D341Med (cell line): Measurements from ENCODE around the gene RCL1.
"Not testable (repeated sequence)": the region's sequence is repeated elsewhere in the genome, so short reads cannot be mapped to it uniquely, and the experiment has no call there.

Experiments used
- DNase-seq: peaks from one replicate; pipeline ENCODE4 v3.0.0; 2012; ENCODE audit warnings: low spot score

RCL1 gene

DNA sequence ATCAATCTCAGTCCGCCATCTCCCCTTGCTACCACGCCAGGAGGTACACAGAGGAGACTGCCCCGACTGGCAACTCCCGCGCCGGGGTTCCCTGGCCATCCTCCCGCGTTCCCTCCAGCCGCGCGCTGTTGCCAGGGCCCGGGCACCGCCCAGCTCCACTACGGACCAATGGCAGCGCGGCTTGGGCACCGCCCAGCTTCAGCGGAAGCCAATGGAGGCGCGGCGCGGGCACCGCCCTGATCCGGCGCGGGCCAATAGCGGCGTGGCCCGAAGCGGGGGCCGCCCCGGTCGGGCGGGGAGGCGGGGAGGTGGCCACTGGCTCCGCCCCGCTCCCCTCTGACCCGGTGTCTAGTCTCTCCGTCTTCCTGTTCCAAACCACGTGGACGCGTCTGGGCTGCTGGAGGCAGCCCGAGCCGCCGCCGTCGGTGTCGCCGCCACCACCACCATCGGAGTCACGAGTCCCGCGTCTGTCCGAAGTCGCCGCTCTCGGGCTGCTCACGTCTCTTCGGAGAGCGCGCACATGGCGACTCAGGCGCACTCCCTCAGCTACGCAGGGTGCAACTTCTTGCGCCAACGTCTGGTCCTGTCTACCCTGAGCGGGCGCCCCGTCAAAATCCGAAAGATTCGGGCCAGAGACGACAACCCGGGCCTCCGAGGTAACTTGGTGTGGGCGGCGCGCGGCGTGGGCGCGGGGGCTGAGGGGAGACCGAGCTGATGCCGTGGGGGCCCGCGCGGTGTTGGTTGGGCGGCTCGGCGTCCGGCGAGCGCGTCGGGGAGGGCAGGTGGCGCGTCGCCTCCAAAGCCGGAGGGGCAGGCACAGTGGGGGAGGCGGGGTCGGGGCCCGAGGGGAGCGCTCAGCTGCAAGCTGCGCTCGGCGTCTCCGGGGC, at the start of gene RCL1:
RCL1 (plus strand) TSS at position 373 of the 887 bp plus-strand sequence; CDS start at position 521, 148 bp downstream.
- peak; percentile 98 for DNase-seq

DNA sequence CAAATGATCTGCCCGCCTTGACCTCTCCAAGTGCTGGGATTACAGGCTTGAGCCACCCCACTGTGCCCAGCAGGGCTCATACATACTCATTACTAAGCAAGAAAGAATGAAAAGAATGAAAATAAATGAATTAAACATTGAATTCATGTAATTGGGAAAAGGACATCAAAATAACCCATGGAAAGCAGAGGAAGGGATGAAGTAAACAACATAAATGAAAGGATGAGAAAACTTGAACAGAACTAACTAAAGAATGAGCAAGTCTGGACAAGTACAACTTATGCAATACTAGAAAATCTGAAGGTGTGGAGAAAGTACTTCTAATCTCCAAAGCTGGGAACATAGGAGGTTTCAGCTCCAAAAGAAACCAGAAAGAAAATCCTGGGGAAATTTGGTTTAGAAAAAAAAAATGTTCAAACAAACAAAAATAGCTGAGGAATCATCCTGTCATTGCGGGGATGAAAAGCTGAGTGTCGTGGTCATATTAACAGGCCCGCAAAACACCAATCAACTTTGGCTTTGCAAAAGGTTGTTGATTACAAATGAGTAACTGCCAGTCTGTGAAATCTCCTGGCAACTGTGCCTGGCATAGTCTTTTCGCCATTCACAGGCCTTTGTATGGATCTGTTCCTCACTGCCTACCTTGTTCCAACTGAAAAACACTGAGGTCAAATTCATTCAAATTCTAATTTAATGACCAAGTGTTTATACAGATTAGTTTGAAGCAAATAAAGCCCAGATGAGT, 49.4 kb upstream of the RCL1 start:
- no peak for DNase-seq

GRCh38 chr9:4746278-4747030, 46.3 kb upstream of the RCL1 start:
- DNase-seq: no peak

DNA sequence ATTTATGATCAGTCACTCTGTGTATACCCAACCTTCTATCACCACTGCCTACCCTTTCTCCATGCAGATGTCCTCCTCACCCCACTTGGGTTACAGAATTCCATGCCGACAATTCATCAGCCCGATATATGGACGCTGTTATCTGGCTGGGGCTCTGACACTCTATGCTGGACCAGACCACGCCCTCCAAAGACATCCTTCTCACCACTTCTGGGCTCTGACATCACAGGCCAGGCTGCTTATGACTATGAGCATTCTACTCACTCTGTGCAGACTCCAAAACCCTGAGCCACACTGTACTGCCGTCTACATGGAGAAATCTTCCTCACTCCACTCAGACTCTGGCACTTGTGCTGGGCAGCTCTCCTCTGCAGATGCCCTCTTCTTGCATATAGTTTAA, 44.1 kb upstream of the RCL1 start:
- DNase-seq: no peak

DNA sequence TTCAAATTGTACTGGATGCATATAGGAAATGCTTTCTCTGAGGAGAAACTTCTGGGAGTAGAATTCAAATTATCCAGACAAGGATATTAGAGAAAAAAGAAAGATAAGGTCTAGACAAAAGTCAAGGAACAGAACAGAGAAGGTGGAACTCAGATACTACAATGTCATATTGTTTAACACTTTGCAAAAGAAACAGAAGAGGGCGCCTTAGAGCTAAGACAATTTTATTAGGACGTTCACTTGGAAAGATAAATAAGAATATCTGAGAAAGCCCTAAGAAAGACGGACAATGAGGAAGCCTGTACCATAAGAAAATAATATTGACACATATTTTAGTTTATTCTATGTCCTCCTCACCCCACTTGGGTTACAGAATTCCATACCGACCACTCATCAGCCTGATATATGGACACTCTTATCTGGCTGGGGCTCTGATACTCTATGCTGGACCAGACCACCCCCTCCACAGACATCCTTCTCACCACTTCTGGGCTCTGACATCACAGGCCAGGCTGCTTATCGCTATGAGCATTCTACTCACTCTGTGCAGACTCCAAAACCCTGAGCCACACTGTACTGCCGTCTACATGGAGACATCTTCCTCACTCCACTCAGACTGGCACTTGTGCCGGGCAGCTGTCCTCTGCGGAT, 42.6 kb upstream of the RCL1 start:
- DNase-seq: no peak

DNA sequence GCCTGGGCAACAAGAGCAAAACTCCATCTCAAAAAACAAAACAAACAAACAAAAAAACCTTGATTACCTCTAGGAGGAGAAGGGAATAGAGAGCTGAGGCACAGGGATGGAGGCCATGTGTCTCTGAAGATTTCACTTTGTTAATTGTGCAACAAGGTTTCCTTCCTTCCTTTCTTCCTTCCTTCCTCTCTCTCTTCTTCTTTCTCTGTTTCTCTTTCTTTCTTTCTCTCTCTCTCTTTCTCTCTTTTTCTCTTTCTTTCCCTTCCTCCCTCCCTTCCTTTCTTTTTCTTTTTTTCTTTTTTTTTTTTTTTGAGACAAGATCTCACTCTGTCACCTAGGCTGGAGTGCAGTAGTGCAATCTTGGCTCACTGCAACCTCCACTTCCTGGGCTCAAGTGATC, 38.2 kb upstream of the RCL1 start:
- DNase-seq: not testable (repeated sequence)

DNA sequence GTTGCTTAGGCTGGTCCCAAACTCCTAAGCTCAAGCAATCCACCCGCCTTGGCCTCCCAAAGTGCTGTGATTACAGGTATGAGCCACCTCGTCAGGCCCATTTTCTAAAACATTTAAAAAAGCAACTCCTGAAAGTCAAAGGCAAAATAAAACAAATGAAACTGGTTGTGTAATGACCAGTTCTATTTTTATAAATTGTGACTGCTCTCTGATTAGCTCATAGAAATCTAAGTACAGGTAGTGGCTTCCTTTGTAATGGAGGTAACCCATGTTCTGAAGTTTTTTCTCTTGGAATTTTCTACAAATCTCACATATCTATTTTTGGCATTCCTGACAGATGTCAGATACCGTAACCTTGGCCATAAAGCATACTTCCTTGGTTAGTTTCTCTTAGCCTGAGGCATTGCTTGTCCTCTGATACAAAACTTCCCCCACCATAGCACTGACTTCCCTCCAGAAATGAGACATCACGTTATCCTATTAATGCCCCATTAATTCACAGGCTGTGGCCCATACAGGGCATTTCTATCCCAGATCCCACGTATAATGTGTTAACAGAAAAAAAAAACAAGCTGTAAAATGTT, 37.6 kb upstream of the RCL1 start:
- no peak for DNase-seq

GRCh38 chr9:4756420-4756819, 36.3 kb upstream of the RCL1 start:
- DNase-seq: no peak

DNA sequence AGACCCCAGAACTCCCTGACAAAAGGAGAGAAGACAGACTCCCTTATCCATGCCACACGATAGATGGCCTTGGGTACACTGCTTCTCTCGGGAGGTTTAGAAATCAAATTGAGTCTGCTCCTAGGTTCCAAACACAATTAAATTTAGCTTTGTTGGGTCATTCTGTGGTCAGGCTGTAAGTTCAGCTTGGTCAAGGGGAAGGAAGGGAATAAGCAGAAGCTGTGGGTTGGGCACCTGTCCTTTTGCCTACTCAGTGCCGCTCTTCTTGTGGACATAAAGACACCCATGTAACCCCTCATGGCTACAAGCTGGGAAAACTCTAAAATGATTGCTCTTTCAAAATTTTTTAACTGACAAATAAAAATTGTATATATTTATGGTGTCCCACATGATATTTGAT, 32.6 kb upstream of the RCL1 start:
- no peak for DNase-seq

DNA sequence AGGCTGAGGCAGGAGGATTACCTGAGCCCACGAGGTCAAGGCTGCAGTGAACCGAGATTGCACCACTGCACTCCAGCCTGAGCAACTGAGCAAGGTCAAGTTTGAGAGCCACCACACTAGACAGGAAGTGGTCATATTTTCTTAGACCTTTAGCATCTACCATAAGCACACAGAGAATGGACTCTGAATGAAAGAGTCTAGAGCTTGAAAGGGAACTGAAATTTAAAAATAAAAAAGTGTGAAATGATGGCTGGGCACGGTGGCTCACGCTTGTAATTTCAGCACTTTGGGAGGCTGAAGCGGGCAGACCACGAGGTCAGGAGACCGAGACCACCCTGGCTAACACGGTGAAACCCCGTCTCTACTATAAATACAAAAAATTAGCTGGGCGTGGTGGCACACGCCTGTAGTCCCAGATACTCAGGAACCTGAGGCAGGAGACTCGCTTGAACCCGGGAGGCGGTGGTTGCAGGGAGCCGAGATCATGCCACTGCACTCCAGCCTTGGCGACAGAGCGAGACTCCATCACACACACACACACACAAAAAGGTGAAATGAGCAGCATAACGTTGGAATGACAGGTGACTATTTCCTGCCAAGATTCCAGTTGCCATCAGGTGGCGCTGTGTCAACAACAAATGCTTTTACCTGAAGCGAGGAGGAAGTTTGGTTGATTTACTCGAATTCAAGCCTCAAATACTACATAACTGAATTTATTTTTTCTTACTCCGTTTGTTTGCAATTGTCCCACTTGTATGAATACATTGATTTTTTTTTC, 30.4 kb upstream of the RCL1 start:
- peak; percentile 66 for DNase-seq

GRCh38 chr9:4762886-4763541, 29.7 kb upstream of the RCL1 start:
- no peak for DNase-seq

DNA sequence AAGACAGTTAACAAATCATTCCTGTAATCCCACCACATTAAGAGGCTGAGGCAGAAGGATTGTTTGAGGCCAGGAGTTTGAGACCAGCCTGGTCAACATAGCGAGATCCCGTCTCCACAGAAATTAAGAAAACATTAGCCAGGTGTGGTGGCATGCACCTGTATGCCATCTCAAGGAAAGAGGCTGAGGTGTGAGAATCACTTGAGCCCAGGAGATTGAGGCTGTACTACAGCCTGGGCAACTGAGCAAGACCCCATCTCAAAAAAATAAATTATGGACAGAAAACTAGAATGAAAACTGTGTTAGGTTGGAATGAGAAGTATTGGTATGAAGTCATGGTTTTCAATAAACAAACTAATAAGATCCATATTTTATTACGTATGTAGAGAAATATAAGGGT, 28.7 kb upstream of the RCL1 start:
- DNase-seq: no peak

GRCh38 chr9:4768681-4769080, 24.1 kb upstream of the RCL1 start:
- no peak for DNase-seq

- no peak for DNase-seq
Observed at GRCh38 chr9:4769321-4770080, 23.2 kb upstream of the RCL1 start.

DNA sequence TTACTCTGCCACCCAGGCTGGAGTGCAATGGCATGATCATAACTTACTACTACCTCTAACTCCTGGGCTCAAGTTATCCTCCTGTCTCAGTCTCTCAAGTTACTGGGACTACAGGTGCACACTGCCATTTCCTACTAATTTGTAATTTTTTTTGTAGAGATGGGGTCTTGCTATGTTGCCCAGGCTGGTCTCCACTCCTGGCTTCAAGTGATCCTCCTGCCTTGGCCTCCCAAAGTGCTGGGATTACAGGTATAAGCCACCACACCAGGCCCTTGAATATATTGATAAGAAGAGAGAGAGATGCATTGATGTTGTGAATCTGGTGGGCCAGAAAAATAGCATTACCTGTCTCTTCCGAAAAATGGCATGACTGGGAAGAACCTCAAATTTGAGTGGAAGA, 21.0 kb upstream of the RCL1 start:
- DNase-seq: no peak

DNA sequence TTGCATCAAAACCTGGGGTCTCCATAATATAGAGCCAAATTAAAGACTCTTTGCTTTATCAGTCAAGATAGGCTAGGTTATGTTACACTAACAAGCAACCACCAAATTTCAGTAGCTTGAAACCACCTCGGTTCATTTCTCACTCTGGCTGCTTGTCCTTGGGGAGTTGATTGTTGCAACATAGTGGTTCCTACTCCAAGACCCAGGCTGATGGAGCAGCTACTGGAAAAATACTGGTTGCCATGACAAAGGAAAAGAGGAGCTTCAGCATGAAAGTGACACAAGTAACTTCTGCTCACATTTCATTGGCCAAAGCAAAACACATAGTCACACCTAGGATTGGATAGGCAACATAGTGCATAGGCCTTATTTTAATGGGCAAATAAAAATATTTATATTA, 18.5 kb upstream of the RCL1 start:
- no peak for DNase-seq

GRCh38 chr9:4774958-4775357, 17.8 kb upstream of the RCL1 start:
- DNase-seq: not testable (repeated sequence)

GRCh38 chr9:4780651-4781050, 12.1 kb upstream of the RCL1 start:
- DNase-seq: no peak

- DNase-seq: no peak
Observed at GRCh38 chr9:4781408-4781807, 11.3 kb upstream of the RCL1 start.

GRCh38 chr9:4783191-4783590, 9.6 kb upstream of the RCL1 start:
- not testable (repeated sequence) for DNase-seq
